Retinal pigment epithelial cell (primary cell): ENCODE data around the gene KRTAP20-3.

Experiments used
- DNase-seq: peaks from one replicate; pipeline ENCODE4 v3.0.0-alpha.2; 2010; ENCODE audit warnings: low read depth
- H3K4me3 ChIP-seq: 2 replicates; pipeline ENCODE4 v1.5.1; 2011; ENCODE audit warnings: mild to moderate bottlenecking, low read length, control low read depth, moderate library complexity
- CTCF ChIP-seq: conservative IDR thresholded peaks from 2 replicates; pipeline ENCODE4 v1.5.1; 2011; ENCODE audit warnings: low read depth, low read length, control low read depth, inconsistent platforms

KRTAP20-3 gene

DNA sequence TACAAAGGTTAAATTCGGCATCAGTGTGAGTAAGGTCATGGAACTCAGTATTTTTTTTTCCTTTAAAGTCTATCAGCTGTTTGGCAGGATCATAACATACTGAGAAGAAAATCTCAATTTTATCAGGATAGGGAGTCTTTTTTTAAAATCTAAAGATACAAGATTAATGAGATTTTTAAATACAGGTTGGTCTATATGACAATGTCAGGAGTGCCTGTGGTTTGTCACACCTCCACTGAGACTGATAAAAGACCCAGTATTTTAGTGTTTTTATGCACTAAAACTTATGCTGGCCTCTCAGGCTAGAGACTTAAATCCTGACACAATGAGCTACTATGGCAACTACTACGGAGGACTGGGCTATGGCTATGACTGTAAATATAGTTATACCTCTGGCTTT, at the start of gene KRTAP20-3:
Gene KRTAP20-3 (plus strand): TSS at position 301 of the 400 bp plus-strand sequence.
- no peak for DNase-seq
- no peak for TF ChIP-seq CTCF
- no peak within 1 kb of the TSS for H3K4me3 ChIP-seq

DNA sequence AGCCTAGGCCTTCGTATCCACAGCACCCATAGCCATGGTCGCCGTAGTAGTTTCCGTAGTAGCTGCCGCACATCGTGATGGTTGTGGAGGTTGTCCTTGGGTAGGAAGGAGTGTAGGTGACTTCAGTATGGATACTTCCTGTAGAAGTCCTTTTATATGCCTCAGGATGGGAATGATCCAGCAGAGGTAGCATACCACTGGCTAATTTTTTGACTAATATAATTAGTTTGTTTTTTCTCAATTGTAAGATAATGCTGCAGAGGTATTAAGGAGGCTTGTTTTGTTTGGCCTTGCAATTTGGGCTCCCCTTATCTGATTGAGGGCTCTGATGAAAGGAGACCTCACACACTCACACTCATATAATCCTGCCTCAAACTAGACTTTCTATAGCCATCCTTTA, 43.9 kb upstream of the KRTAP20-3 start, which contains the start of gene KRTAP6-2:
Gene KRTAP6-2 (minus strand): TSS at position 101 of the 400 bp plus-strand sequence. CDS start 28 bp downstream, at position 73.
- TF ChIP-seq CTCF = no peak
- no peak within 1 kb of the TSS for H3K4me3 ChIP-seq
- DNase-seq = no peak

DNA sequence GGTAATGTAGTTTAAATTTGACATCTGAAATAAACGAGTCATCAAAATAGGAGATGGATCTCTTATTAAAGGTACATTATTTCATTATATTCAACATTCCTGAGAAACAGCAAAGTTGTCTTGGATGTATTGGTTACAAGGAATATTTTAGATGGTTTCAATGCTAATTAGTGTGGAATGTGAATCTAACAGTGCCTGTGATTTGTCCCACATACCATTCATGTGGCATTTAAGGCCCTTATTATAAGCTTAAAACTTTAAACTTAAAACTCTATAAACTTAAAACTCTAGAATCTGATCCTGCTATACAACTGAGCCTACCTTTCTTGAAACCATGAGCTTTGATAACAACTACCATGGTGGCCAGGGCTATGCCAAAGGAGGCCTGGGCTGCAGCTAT, 41.9 kb upstream of the KRTAP20-3 start, which contains the start of gene KRTAP22-1:
Gene KRTAP22-1 (plus strand): TSS at position 301 of the 400 bp plus-strand sequence.
- no peak for TF ChIP-seq CTCF
- no peak for DNase-seq
- no peak within 1 kb of the TSS for H3K4me3 ChIP-seq

DNA sequence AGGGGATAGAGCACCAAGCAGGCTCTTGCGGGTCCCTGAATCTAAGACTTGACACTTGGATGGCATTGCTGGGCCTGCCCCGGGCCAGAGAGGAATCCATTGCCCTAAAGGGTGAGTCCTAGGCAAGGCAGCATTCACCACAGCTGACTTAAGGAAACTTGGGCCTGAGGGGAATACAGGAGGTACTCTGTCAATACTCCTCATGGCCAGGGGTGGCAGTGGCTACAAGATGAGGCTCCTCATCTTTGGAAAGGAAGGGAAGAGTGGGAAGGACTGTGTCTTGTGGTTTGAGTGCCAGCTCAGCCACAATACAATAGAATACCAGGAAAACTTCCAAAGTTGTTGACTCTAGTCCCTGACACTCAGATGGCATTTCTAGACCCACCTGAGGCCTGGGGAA, 36.7 kb upstream of the KRTAP20-3 start:
- no peak for DNase-seq
- H3K4me3 ChIP-seq = no peak overlapping the region
- TF ChIP-seq CTCF = no peak

GRCh38 chr21:30612132-30612531, 30.5 kb upstream of the KRTAP20-3 start:
- no peak for DNase-seq
- no peak overlapping the region for H3K4me3 ChIP-seq
- no peak for TF ChIP-seq CTCF

DNA sequence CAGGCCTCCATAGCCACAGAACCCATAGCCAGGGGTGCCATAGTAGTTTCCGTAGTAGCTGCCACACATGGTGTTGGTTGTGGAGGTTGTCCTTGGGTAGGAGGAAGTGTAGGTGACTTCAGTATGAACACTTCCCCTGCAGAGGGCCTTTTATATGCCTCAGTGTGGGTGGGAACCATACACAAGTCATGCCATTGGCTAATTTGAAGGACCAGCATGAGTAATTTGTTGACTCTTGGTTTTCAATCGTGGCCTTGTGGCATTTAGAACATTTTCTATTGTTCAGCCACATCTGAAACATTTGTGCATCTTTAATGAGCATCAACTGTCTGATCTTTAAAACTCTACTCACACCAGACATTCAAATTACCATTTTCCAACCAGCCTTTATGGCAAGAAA, 28.8 kb upstream of the KRTAP20-3 start, which contains the start of gene KRTAP6-1:
Gene KRTAP6-1 (minus strand): TSS at position 95 of the 400 bp plus-strand sequence. CDS start 26 bp downstream, at position 69.
- no peak within 1 kb of the TSS for H3K4me3 ChIP-seq
- no peak for TF ChIP-seq CTCF
- DNase-seq = no peak

DNA sequence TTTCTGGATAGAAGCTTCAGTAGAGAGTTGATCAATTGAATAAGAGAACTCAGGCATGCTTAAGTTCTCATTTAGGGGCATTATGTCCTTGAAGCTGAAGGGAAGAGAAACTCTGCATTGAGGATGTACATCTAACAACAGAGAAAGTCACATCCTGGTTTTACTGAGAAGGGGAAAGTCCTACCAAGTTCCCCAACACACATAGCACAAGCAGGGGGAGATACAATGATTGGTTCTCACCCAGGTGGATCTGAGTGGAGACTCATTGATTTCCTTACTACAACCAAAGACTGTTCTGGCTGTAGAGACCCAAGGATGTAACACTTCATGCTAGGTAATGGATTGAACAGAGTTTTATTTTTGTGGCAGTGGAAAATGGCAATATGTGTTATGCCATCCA, 27.5 kb upstream of the KRTAP20-3 start:
- no peak overlapping the region for H3K4me3 ChIP-seq
- DNase-seq = no peak
- no peak for TF ChIP-seq CTCF
